Measurements from ENCODE around the gene CD74.
"Not testable (repeated sequence)": the region's sequence is repeated elsewhere in the genome, so short reads cannot be mapped to it uniquely, and the experiment has no call there.

The CD74 gene

GRCh38 chr5:150454492-150455229, 42.0 kb upstream of the CD74 start:
- no peak overlapping the region for H3K4me3 ChIP-seq (replicated peaks; ENCODE audit: low read depth, low read length)
- TF ChIP-seq, protein P1, sequence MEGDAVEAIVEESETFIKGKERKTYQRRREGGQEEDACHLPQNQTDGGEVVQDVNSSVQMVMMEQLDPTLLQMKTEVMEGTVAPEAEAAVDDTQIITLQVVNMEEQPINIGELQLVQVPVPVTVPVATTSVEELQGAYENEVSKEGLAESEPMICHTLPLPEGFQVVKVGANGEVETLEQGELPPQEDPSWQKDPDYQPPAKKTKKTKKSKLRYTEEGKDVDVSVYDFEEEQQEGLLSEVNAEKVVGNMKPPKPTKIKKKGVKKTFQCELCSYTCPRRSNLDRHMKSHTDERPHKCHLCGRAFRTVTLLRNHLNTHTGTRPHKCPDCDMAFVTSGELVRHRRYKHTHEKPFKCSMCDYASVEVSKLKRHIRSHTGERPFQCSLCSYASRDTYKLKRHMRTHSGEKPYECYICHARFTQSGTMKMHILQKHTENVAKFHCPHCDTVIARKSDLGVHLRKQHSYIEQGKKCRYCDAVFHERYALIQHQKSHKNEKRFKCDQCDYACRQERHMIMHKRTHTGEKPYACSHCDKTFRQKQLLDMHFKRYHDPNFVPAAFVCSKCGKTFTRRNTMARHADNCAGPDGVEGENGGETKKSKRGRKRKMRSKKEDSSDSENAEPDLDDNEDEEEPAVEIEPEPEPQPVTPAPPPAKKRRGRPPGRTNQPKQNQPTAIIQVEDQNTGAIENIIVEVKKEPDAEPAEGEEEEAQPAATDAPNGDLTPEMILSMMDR (IDR thresholded peaks at IDR 0.05; ENCODE audit: low read depth, low read length, missing control alignments) = no peak
- no peak for DNase-seq (ENCODE audit: extremely low read depth, low read depth)

- not testable (repeated sequence) for H3K4me3 ChIP-seq (replicated peaks; ENCODE audit: low read depth, low read length); DNase-seq (ENCODE audit: extremely low read depth, low read depth)
Observed at GRCh38 chr5:150454027-150454426, 41.3 kb upstream of the CD74 start.

DNA sequence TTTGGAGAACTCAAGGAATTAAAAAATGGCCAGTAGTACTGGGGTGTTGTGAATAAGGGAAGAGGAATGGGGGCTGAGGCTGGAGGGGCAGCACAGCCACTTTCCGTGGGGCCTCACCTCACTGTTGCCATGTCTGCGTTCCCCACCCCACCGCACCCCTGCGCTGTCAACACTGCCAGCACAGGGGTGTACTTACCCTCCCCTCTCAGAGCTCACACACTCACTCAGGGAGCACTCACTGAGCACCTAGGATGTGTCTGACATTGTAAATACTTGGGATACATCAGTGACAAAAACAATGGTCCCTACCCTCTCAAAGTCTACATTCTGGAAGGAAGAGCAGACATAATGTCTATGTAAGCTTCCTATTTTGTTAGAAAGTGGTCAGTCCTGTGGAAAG, 40.2 kb upstream of the CD74 start:
- no peak for DNase-seq (ENCODE audit: extremely low read depth, low read depth)
- no peak overlapping the region for H3K4me3 ChIP-seq (replicated peaks; ENCODE audit: low read depth, low read length)
- TF ChIP-seq, protein P1 (IDR thresholded peaks at IDR 0.05; ENCODE audit: low read depth, low read length, missing control alignments) = no peak

DNA sequence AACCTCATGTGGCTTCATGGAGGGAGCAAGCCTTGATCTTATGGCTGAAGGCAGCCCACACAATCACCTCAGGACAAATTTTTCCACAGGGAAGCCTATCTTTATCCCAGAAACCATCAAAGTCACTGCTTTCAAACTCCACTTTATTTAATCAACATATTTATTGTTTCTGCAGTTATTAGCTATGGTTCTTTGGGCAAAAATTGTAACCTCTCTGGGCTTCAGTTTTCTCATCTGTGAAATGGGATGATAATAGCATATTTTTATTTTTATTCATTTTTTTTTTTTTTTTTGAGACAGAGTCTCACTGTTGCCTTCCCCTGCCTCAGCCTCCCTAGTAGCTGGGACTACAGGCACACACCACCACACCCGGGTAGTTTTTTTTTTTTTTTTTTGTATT, 38.9 kb upstream of the CD74 start:
- no peak overlapping the region for H3K4me3 ChIP-seq (replicated peaks; ENCODE audit: low read depth, low read length)
- no peak for DNase-seq (ENCODE audit: extremely low read depth, low read depth)
- TF ChIP-seq, protein P1 (IDR thresholded peaks at IDR 0.05; ENCODE audit: low read depth, low read length, missing control alignments) = no peak

DNA sequence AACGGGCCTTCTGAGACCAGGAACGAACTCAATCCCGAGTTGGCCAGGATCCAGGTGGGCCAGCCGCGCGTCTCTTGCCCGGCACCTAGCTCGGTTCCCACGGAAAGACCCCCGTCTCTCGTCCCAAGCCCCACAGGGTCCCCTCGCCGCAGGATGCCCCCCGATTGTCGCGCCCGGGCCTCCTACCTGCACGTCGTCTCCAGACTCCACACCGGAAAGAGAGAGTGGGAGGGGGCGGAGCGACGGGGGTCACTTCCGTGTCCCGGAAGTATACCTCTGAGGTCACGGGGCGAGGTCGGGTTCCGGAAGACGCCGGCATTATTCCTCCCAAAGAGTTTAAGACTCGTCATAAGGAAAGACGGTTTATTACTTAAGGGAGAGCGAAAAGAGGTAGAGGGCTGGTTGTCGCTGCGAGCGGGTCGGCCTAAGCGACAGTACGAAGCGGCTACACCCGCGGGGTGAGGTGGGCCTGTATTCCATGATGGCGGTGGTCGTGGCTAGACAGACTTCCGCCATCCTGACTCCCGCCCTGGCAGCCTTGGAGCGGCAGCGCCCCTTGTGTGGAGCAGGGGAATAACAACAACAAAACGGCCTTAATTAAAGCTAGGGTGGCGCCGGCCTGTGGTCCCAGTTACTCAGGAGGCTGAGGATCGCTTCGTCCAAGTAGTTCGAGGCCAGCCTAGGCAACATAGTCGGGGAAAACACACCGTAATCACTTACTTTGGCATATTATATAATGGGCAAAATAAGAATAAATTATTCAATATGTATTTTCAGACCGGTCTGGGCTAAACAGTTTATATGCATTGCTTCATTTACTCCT, 37.0 kb upstream of the CD74 start, which contains the start of gene RPS14:
TSS of gene RPS14 (minus strand) at position 223 of the 823 bp plus-strand sequence. CDS start 2,006 bp downstream, outside the sequence.
- peak within 1 kb of the TSS; percentile 100 for H3K4me3 ChIP-seq (replicated peaks; ENCODE audit: low read depth, low read length)
- peak; percentile 76 for DNase-seq (ENCODE audit: extremely low read depth, low read depth)
- TF ChIP-seq, protein P1 (IDR thresholded peaks at IDR 0.05; ENCODE audit: low read depth, low read length, missing control alignments) = peak; percentile 72

DNA sequence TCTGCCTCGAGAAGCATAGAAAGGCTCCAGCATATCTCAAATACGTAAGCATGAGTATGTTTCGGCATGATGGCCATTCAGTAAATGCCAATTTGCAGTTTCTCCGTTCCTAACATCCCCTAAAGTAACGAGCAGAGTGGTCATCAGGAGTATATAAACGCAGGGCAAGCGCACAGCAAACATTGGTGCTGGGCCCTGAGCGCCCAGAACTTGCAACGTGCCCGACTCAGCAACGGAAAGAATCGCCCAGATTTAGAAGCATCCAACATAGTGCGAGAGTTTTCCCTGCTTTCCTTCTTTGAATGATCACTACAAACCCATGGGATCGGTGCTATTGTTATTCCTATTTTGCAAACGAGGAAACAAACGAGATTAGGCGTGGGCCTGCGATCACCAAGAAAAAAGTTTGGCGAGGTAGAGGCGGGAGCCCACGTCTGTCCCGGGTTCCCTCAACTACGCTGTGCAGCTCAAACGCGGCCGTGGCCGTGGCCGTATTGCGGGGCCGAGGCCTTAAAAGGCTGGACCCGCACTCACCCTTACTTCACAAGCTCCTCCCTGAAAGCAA, 36.3 kb upstream of the CD74 start:
- peak overlapping the region; percentile 100 for H3K4me3 ChIP-seq (replicated peaks; ENCODE audit: low read depth, low read length)
- no peak for DNase-seq (ENCODE audit: extremely low read depth, low read depth)
- TF ChIP-seq, protein P1 (IDR thresholded peaks at IDR 0.05; ENCODE audit: low read depth, low read length, missing control alignments) = no peak

DNA sequence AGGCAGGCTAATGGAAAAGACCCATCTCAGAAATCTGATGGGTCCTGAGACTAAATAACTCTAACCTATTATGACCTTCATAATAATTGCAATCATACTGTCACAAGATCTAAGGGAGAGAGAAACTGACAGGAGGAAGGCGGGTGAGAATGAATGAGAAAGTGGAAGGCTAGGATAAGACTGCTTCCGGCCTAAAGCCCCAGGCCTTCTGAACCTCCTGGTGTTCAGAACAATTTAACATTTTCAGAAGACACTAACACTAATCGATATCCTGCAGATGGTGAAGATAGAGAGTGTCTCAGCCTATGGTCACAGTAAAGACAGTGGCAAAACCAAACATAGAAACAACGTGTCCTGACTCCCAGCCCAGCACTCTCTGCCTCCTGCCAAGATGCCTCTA, 35.6 kb upstream of the CD74 start:
- DNase-seq (ENCODE audit: extremely low read depth, low read depth) = no peak
- peak overlapping the region; percentile 100 for H3K4me3 ChIP-seq (replicated peaks; ENCODE audit: low read depth, low read length)
- TF ChIP-seq, protein P1 (IDR thresholded peaks at IDR 0.05; ENCODE audit: low read depth, low read length, missing control alignments) = no peak

Measured in HFF-Myc (cell line).